Bone marrow (tissue), 2 donors: Measurements from ENCODE around the gene PTPRK.

Source experiments
- DNase-seq, 2 donors: peaks; one replicate each; lab custom pipeline; 2025; lab: John Stamatoyannopoulos, UW

The PTPRK gene

DNA sequence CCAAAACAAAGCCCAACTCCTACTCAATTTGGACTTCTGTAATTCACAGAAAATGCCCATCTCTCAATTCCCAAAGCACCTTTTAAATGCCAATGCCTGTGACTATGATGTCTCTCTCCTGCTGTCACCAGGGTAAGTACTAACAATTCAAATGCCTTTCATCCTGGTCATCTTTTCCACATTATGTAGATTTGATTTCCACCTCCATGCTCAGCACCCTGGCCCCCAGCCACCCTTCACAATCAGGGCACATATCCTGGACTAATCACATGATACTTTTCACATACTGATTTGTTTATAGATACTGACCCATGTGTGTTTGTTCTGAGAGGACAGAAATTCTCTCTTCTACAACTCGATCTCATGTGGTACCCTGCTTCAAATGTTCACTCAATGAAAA is 236.3 kb downstream of the PTPRK start:
- DNase-seq: no peak

GRCh38 chr6:128282961-128283360 is 237.4 kb downstream of the PTPRK start:
- DNase-seq: no peak

DNA sequence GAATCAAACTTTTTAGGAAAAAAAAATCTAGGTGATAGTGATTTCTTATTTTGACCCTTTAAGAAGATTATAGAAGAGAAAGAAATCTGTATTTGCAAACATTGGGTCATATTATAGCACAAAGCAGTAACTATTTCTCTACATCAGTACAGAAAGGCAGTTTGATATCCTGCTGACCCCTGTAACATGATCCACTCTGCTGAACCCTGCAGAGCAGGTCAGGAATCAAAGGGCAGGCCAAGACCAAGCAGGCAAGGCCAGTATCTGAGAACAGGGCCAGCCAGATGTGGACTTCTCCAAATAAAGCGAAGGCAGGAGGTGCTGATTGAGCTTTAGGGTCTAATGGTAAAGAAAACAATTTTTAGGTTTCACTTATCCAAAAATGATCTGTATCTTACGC is 239.4 kb downstream of the PTPRK start:
- DNase-seq: no peak

DNA sequence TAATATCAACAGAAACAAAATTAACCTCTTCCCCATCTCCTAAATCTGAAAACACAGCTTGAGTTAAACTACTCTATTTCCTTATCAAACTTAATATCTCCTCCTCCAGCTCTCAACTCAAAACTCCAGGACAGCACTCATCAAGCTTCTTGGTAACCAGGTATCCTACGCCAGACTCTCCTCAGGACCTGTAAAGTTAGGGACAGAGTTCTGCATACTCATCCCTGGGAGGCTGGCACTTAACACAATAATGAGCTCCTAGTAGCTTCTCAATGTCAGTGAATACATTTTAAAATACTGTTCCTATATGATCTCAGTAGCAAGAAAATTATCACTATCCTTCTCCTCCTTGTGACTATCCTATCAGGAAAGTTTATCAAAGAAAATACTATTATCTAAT is 240.3 kb downstream of the PTPRK start:
- DNase-seq: no peak

DNA sequence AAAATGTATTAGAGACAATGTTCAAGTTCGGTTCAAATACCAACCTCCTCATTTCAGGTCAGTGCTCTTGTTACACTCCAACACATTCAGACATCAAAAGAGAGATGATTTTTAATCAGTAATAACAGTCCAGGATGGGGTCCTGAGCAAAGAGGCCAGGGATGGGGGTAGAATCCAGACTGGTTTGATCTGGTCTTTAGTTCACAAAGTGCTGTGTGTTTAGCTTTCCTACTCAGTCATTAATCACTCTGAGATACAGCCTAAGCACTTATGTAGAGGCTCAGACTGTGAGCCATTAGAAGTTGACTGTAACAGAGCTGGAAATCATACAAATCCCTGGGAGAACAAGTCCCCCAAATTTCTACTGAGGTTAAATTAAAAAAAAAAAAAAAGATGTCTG is 241.6 kb downstream of the PTPRK start:
- DNase-seq: no peak

DNA sequence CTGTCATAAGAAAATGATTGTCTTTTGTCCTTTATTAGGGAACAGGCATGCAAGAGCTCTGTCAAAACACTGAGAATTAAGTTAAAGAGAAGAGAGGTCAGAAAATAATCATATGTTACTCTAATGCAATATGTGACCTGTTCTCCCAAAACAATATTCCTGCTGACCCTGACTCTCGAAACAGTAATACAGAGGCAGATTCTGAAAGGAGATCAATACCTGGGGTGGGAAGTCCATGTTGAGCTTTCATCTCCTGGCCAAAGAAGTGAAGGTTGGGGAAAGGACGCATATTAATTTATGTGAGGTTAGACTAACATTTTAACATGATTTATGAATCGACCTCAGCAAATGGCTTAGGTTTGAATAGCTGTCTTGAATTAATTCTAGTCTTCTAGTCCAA is 243.0 kb downstream of the PTPRK start:
- no peak for DNase-seq

GRCh38 chr6:128276311-128276710 is 244.1 kb downstream of the PTPRK start:
- no peak for DNase-seq

DNA sequence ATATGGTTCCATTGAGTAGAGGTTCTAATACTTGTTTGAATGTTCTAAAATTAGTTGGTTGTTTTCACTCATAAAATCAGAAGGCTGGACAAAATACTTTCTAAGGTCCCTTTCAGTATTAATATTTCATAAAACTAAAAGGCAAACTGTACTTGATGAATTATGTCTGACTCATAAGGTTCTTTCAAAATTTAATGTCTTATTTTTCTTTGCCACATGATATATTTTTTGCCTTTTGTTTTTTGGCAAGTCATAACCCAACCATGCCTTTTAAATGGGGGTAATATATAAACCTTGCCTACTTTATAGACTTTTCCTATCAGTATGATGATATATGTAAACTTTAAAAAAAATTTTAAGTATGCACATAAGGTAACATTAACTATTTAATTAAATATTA is 244.7 kb downstream of the PTPRK start:
- DNase-seq: no peak

DNA sequence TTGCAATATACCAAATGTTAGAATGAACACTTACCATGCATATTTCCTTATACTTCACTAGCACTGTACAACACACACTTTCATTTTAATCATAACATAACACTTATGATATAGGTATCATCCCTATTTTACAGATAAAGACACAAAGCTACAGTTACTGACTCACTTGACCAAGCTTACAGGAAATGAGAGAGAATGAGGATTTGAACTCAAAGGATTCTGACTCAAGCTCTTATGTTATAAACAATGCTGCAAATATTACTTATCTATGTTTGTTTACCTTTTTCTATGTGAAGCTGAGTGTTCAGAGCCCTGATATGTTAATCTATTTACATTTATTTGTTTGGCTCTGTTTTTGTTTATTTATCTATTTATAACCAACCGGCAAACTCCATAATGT is 245.4 kb downstream of the PTPRK start:
- DNase-seq: no peak

DNA sequence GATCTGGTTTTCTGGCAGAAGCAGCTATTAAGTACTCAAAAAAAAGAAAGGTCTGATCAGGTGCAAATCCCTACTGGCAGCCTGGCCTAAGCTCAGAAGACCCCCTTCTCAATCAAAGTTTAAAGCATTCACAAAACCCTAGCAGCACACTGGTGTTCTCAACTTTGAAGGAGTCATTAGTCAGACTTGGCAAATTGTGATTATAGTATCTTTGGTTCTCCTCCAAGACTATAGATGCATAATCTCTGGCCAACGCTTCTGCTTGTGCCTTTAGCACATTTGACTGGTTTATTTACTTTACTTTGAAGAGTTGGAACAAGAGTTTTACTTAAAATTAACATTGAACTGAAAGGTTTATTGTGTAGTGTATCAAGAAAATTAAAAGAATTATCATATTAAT is 248.9 kb downstream of the PTPRK start:
- DNase-seq: no peak

DNA sequence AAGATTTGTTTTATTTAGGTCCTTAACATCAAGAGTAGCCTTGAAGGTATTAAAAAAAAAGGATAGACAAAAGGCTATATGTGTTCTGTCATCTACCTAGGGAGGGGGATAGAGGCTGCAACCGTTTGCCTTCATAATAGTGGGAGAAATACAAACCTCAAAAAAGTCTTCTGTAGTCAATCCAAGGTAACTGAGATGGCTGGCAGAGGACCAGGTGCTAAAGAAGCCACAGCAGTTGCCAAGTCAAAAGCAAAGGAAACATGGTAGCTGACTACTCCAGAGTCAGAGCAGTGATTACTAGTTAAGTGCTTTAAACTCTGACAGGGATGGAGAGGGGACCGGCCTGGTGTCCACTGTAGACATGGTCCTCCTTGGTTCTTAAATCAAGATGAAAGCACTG is 249.4 kb downstream of the PTPRK start:
- no peak for DNase-seq

DNA sequence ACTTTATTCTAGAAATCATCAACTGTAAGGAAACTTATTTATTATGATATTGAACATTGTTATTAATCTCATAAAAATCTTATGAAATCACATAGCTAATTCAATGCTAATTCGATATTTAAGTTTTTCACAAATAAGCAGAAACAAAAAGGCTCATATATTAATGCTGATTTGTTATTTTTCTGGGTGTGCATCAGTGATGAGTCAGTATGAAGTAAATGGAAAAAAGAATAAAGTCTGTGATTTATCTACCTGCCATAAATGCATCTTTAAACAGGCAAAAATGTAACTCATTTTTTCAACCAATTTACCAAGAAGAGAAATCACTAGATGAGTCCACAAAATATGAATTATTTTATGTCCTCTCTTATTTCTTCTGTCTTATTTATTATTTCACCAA is 253.5 kb downstream of the PTPRK start:
- no peak for DNase-seq

GRCh38 chr6:128265706-128266105 is 254.7 kb downstream of the PTPRK start:
- no peak for DNase-seq

- DNase-seq: peak in 1 of 2 donors; percentile 28
These were observed 260.4 kb downstream of the PTPRK start for GRCh38 chr6:128259730-128260685.

- DNase-seq: no peak
These were observed 261.2 kb downstream of the PTPRK start for GRCh38 chr6:128259029-128259724.

- DNase-seq: no peak
These were observed 264.3 kb downstream of the PTPRK start for GRCh38 chr6:128256095-128256494.

GRCh38 chr6:128252341-128253176 is 267.8 kb downstream of the PTPRK start:
- no peak for DNase-seq

GRCh38 chr6:128251445-128252340 is 268.7 kb downstream of the PTPRK start:
- no peak for DNase-seq

GRCh38 chr6:128250370-128251070 is 269.9 kb downstream of the PTPRK start:
- no peak for DNase-seq

GRCh38 chr6:128249429-128249828 is 271.0 kb downstream of the PTPRK start:
- DNase-seq: no peak
